PFSK-1 (cell line): ENCODE data around the gene YJU2.

Source experiments
- POLR2AphosphoS5 ChIP-seq: IDR thresholded peaks from 2 replicates; pipeline ENCODE4 v1.6.1; 2012; ENCODE audit warnings: low read depth, mild to moderate bottlenecking, control low read depth, low read length, moderate library complexity
- REST ChIP-seq, 2 experiments: IDR thresholded peaks; 2 replicates each; pipeline versions ENCODE4 v1.6.1 to v1.8.0; 2011 to 2012; ENCODE audit warnings: low read depth in 2 of 2, low read length in 2 of 2, control low read depth in 1 of 2, inconsistent platforms in 1 of 2, mild to moderate bottlenecking in 1 of 2, moderate library complexity in 1 of 2; ENCODE audit not compliant: insufficient read depth in 1 of 2
- SIN3A ChIP-seq: IDR thresholded peaks from 2 replicates; pipeline ENCODE4 v1.6.1; 2012; ENCODE audit warnings: mild to moderate bottlenecking, low read length, moderate library complexity, borderline replicate concordance; ENCODE audit not compliant: insufficient read depth

DNA sequence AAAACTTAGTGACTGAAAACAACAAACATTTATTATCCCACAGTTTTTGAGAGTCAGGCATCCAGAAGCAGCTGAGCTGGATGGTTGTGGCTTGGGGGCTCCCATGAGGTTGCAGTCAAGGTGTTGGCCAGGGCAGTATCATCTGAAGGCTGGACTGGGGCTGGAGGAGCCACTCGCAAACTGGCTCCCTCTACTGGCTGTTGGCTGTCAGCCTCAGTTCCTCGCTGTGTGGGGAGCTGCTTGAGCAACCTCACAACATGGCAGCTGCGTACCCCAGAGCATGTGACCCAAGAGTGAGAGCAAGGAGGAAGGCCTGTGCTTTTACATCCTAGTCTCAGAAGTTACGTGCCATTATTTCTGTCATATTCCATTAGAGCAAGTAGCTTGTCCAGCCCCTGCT lies 9.7 kb downstream of the YJU2 start:
- TF ChIP-seq REST (IDR thresholded peaks at IDR 0.05; ENCODE audit: insufficient read depth in 1 of 2, low read depth in 2 of 2, low read length in 2 of 2): no peak
- no peak for TF ChIP-seq POLR2AphosphoS5
- TF ChIP-seq SIN3A: no peak
